WTC11 (cell line): ENCODE data around the gene NPSR1. TPM values are rescaled to one million over a fixed set of nuclear protein-coding genes. Genes with fewer than 3 reads are reported as not detected.

Source experiments
- ATAC-seq: fragments of 200-7000 bp; cut with Tn5 transposase; 2 replicates; pipeline ENCODE4 v1.10.0; 2021; ENCODE audit warnings: mild to moderate bottlenecking, moderate library complexity
- Bru-seq: library from RNA; stranded (reverse); fragments of 400-500 nt; gene quantifications from one replicate; lab custom pipeline; 2021; lab: Mats Ljungman, UMichigan
- CTCF ChIA-PET: fragments of 300-600 bp; sonication (Branson Sonifier 250); formaldehyde crosslinking; loops from one replicate; lab custom pipeline; 2021; ENCODE audit warnings: antibody characterized with exemption; lab: Charles Lee
- POLR2A ChIA-PET: fragments of 350-600 bp; sonication (Branson Sonifier 250); formaldehyde crosslinking; loops from one replicate; lab custom pipeline; 2021; ENCODE audit warnings: antibody characterized with exemption; lab: Charles Lee
- DNase-seq: peaks from one replicate; pipeline ENCODE4 v3.0.0; 2021; ENCODE audit warnings: low spot score
- H3K27ac Mint-ChIP-seq: 2 replicates; pipeline ENCODE4 v1.8.0; 2021; ENCODE audit warnings: mixed read lengths
- H3K27me3 Mint-ChIP-seq: 2 replicates; pipeline ENCODE4 v1.8.0; 2021; ENCODE audit warnings: low read depth, mild to moderate bottlenecking, moderate library complexity, mixed read lengths
- H3K36me3 Mint-ChIP-seq: 2 replicates; pipeline ENCODE4 v1.8.0; 2021; ENCODE audit warnings: mixed read lengths
- H3K4me1 Mint-ChIP-seq: 2 replicates; pipeline ENCODE4 v1.8.0; 2022; ENCODE audit warnings: mixed read lengths
- H3K4me3 Mint-ChIP-seq: 2 replicates; pipeline ENCODE4 v1.8.0; 2021; ENCODE audit warnings: mild to moderate bottlenecking, moderate library complexity, mixed read lengths
- H3K9me3 Mint-ChIP-seq: 2 replicates; pipeline ENCODE4 v1.8.0; 2021; ENCODE audit warnings: mixed read lengths
- AR ChIP-seq: fragments of 250-450 bp; sonication (Bioruptor Pico); IDR thresholded peaks from 2 replicates; pipeline ENCODE4 v1.9.0; 2021; ENCODE audit warnings: mild to moderate bottlenecking
- ARID4B ChIP-seq: sonication (generic); formaldehyde crosslinking; IDR thresholded peaks from 2 replicates; pipeline ENCODE4 v1.8.0; 2023; ENCODE audit warnings: missing genetic modification reagents, mild to moderate bottlenecking, borderline replicate concordance
- ATF1 ChIP-seq: sonication (generic); formaldehyde crosslinking; IDR thresholded peaks from 2 replicates; pipeline ENCODE4 v1.8.1; 2023; ENCODE audit warnings: mild to moderate bottlenecking, moderate library complexity, missing genetic modification reagents
- ATF3 ChIP-seq: sonication (generic); formaldehyde crosslinking; conservative IDR thresholded peaks from 2 replicates; pipeline ENCODE4 v1.8.1; 2022; ENCODE audit warnings: mild to moderate bottlenecking, missing genetic modification reagents
- CBFB ChIP-seq: sonication (generic); formaldehyde crosslinking; IDR thresholded peaks from 2 replicates; pipeline ENCODE4 v1.8.1; 2022; ENCODE audit warnings: mild to moderate bottlenecking, low read depth, missing genetic modification reagents
- CDX4 ChIP-seq: fragments of 250-450 bp; sonication (Bioruptor Pico); IDR thresholded peaks from 2 replicates; pipeline ENCODE4 v1.9.0; 2021; ENCODE audit warnings: moderate library complexity, mild to moderate bottlenecking, inconsistent platforms, borderline replicate concordance
- CREB1 ChIP-seq: sonication (generic); formaldehyde crosslinking; IDR thresholded peaks from 2 replicates; pipeline ENCODE4 v1.8.0; 2023; ENCODE audit warnings: mild to moderate bottlenecking, missing genetic modification reagents
- E2F4 ChIP-seq: sonication (generic); formaldehyde crosslinking; IDR thresholded peaks from 2 replicates; pipeline ENCODE4 v1.8.1; 2022; ENCODE audit warnings: low read depth, mild to moderate bottlenecking, moderate library complexity, missing genetic modification reagents, borderline replicate concordance
- GRHL2 ChIP-seq: fragments of 250-450 bp; sonication (Bioruptor Pico); IDR thresholded peaks from 2 replicates; pipeline ENCODE4 v1.8.0; 2022; ENCODE audit warnings: mild to moderate bottlenecking, moderate library complexity; ENCODE audit not compliant: insufficient replicate concordance, severe bottlenecking
- OVOL2 ChIP-seq: fragments of 250-450 bp; sonication (Bioruptor Pico); IDR thresholded peaks from 2 replicates; pipeline ENCODE4 v1.9.0; 2021; ENCODE audit warnings: mild to moderate bottlenecking, borderline replicate concordance
- PREB ChIP-seq: sonication (generic); formaldehyde crosslinking; IDR thresholded peaks from 2 replicates; pipeline ENCODE4 v1.8.1; 2022; ENCODE audit warnings: mild to moderate bottlenecking, missing genetic modification reagents, moderate library complexity, borderline replicate concordance
- SMAD4 ChIP-seq: sonication (generic); formaldehyde crosslinking; IDR thresholded peaks from 2 replicates; pipeline ENCODE4 v1.8.0; 2022; ENCODE audit warnings: mild to moderate bottlenecking, missing genetic modification reagents
- SOX15 ChIP-seq: fragments of 250-450 bp; sonication (Bioruptor Pico); IDR thresholded peaks from 2 replicates; pipeline ENCODE4 v1.9.0; 2021; ENCODE audit warnings: mild to moderate bottlenecking
- ZNF263 ChIP-seq: sonication (generic); formaldehyde crosslinking; IDR thresholded peaks from 2 replicates; pipeline ENCODE4 v1.8.1; 2022; ENCODE audit warnings: low read depth, mild to moderate bottlenecking, moderate library complexity, missing genetic modification reagents
- ZNF423 ChIP-seq: fragments of 250-450 bp; sonication (Bioruptor Pico); IDR thresholded peaks from 2 replicates; pipeline ENCODE4 v2.1.2; 2022; ENCODE audit warnings: mild to moderate bottlenecking, moderate library complexity
- ZSCAN18 ChIP-seq: fragments of 250-450 bp; sonication (Bioruptor Pico); IDR thresholded peaks from 2 replicates; pipeline ENCODE4 v2.1.2; 2022; ENCODE audit warnings: mild to moderate bottlenecking, moderate library complexity
- long read RNA-seq, 3 experiments: library from RNA in 1 of 3; library from capped mRNA in 1 of 3; library from polyadenylated mRNA in 1 of 3; unstranded in 2 of 3; stranded (forward) in 1 of 3; transcript quantifications; one replicate each; pipeline ENCODE4 v2.0.0, GENCODE V29; 2021
- total RNA-seq: library from RNA; stranded (reverse); gene quantifications from 3 replicates; pipeline ENCODE4 v1.2.3, GENCODE V29; 2021

NPSR1 gene
- total RNA-seq (not detected in 3 replicates), Bru-seq, nascent RNA (percentile 3 among the genes with signal in this experiment)
- long read RNA-seq, experiment 1, partial matches to known transcripts, result 0 of 1 reads
- long read RNA-seq, experiment 1, other reads (novel, unspliced or antisense), result 1 of 1 reads
- long read RNA-seq, experiment 2, result 0 reads
- long read RNA-seq, experiment 3, result 0 reads

- CTCF ChIA-PET, result interaction anchor here (1.0 kb wide), 1 partner anchor 379 kb away, joined by 4 read pairs; the partner anchor contains the start of gene DPY19L1
Measured at GRCh38 chr7:34657632-34658268, at the start of gene NPSR1. Gene NPSR1, plus strand, starts transcription at chr7:34658218. Its CDS starts 195 bp downstream, at chr7:34658413.

More at GRCh38 chr7:34657632-34658268, at the start of gene NPSR1:
- DNase-seq, result no peak
- Mint-ChIP-seq H3K36me3 (no peaks in the 10 kb centered on the region), H3K27me3 (peaks cover 68% of the 10 kb centered on the region), H3K4me1 (peaks cover 55% of the 10 kb centered on the region), H3K9me3 (peaks cover 8% of the 10 kb centered on the region), H3K4me3 (no peak within 1 kb of the TSS), H3K27ac (no peak within 1 kb of the TSS)
- TF ChIP-seq ZNF263 (CRISPR knock-in tag), result no peak
- TF ChIP-seq ZSCAN18 (CRISPR knock-in tag), result no peak
- TF ChIP-seq ATF3, result no peak
- no peak for TF ChIP-seq CDX4 (CRISPR knock-in tag)
- TF ChIP-seq AR (CRISPR knock-in tag), result no peak
- no peak for TF ChIP-seq OVOL2 (CRISPR knock-in tag)
- no peak for TF ChIP-seq PREB (CRISPR knock-in tag)
- TF ChIP-seq CBFB (CRISPR knock-in tag), result no peak
- no peak for TF ChIP-seq ARID4B (CRISPR knock-in tag)
- no peak for TF ChIP-seq GRHL2 (CRISPR knock-in tag)
- TF ChIP-seq SMAD4 (CRISPR knock-in tag), result no peak
- TF ChIP-seq E2F4 (CRISPR knock-in tag), result no peak
- TF ChIP-seq ATF1 (CRISPR knock-in tag), result no peak
- no peak for TF ChIP-seq SOX15 (CRISPR knock-in tag)
- no peak for TF ChIP-seq CREB1
- TF ChIP-seq ZNF423 (CRISPR knock-in tag), result no peak
- POLR2A ChIA-PET, result interaction anchor here (0.6 kb wide), 1 partner anchor 1368 kb away, joined by 3 read pairs; no protein-coding TSS in a partner anchor
- no peak for ATAC-seq
